ENCODE results near the gene RASA3.
"Not testable (repeated sequence)": the region's sequence is repeated elsewhere in the genome, so short reads cannot be mapped to it uniquely, and the experiment has no call there.

The RASA3 gene

GRCh38 chr13:113996081-113996911 is 136.1 kb downstream of the RASA3 start:
- no peaks in the 10 kb centered on the region for H3K9me3 ChIP-seq (ENCODE audit: control insufficient read depth in 2 of 2, low read length in 2 of 2)
- no peak overlapping the region for H3K9ac ChIP-seq (ENCODE audit: low read length in 2 of 2)
- H3K27ac ChIP-seq (ENCODE audit: low read length), result no peak overlapping the region
- H3K4me1 ChIP-seq (ENCODE audit: control insufficient read depth, insufficient read depth, low read length), result peaks cover 7% of the 10 kb centered on the region
- H3K27me3 ChIP-seq (ENCODE audit: control insufficient read depth in 1 of 2, insufficient read depth in 2 of 2, low read length in 2 of 2), result no peaks in the 10 kb centered on the region
- peaks cover 20 to 25% of the 10 kb centered on the region in 2 donors for H3K36me3 ChIP-seq (ENCODE audit: control insufficient read depth in 2 of 2, insufficient read depth in 2 of 2, low read length in 2 of 2)
- no peak overlapping the region for H3K4me3 ChIP-seq (ENCODE audit: low read length in 2 of 2)

DNA sequence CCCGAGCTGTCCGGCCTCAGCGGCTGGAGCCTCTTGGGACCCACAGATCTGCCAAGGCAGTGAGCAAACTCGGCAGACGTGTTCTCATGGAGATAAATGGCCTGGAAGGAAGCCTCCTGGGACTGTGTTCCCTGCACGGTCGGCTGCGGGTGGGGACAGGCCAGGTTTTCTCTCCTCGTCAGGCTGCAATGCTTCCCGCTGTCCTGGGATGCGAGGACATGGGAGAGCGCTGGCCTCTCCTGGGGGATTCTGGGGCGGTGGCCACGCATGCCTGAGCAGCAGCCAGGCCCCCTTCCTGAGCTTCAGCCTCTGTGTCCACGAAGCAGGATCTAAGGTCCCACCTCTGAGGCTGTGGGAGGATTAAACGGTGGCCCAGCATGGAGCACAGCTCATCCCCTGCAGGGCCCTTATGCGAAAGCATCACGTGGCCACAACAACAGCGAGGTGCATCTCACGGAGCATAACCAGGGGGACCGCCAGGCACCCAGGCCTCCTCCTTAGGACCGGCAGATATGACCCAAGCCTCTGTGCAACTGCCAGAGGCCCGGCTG is 137.3 kb downstream of the RASA3 start:
- Histone ChIP-seq H3K9me3 (ENCODE audit: control insufficient read depth in 2 of 2, low read length in 2 of 2) (no peaks in the 10 kb centered on the region), H3K27me3 (ENCODE audit: control insufficient read depth in 1 of 2, insufficient read depth in 2 of 2, low read length in 2 of 2) (no peaks in the 10 kb centered on the region), H3K4me3 (ENCODE audit: low read length in 2 of 2) (no peak overlapping the region), H3K9ac (ENCODE audit: low read length in 2 of 2) (no peak overlapping the region), H3K27ac (ENCODE audit: low read length) (no peak overlapping the region), H3K36me3 (ENCODE audit: control insufficient read depth in 2 of 2, insufficient read depth in 2 of 2, low read length in 2 of 2) (peaks cover 31 to 33% of the 10 kb centered on the region in 2 donors), H3K4me1 (ENCODE audit: control insufficient read depth, insufficient read depth, low read length) (peaks cover 7% of the 10 kb centered on the region)

DNA sequence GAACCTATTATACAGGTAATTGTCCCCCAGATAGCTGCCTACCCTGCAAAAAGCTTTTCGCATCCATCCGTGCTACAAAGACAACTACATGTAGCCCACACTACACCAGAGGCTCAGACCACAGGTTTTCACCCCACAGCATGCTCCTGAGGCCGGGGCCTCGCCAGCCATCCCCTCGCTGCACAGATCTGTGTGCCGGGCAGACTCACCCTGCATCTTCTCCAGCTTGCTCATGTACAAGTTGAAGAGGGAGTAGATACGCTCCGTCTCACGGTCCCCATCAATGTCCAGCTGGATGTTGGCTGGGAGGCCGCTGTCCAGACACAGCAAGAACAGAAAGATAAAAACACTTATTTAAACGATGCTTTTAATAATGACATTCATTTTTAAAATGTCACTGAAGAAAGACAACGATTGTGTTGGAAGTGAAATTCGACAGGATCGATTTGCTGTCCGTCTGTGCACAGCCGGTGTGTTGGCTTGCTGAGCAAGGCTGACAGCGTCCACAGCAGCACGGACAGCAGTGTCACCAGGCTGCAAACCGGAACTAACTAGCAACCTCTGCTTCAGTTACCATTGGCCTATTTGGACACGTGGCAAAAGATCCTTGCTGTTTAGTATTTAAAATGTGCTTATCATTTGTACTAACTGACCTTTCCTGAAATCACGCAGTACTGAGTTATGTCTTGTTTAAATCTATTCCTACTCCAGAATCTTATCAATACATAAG is 140.0 kb downstream of the RASA3 start:
- no peak overlapping the region for H3K4me3 ChIP-seq (ENCODE audit: low read length in 2 of 2)
- H3K9me3 ChIP-seq (ENCODE audit: control insufficient read depth in 2 of 2, low read length in 2 of 2), result no peaks in the 10 kb centered on the region
- no peaks in the 10 kb centered on the region for H3K27me3 ChIP-seq (ENCODE audit: control insufficient read depth in 1 of 2, insufficient read depth in 2 of 2, low read length in 2 of 2)
- no peak overlapping the region for H3K27ac ChIP-seq (ENCODE audit: low read length)
- H3K9ac ChIP-seq (ENCODE audit: low read length in 2 of 2), result no peak overlapping the region
- no peaks in the 10 kb centered on the region for H3K4me1 ChIP-seq (ENCODE audit: control insufficient read depth, insufficient read depth, low read length)
- H3K36me3 ChIP-seq (ENCODE audit: control insufficient read depth in 2 of 2, insufficient read depth in 2 of 2, low read length in 2 of 2), result peaks cover 33 to 36% of the 10 kb centered on the region in 2 donors

DNA sequence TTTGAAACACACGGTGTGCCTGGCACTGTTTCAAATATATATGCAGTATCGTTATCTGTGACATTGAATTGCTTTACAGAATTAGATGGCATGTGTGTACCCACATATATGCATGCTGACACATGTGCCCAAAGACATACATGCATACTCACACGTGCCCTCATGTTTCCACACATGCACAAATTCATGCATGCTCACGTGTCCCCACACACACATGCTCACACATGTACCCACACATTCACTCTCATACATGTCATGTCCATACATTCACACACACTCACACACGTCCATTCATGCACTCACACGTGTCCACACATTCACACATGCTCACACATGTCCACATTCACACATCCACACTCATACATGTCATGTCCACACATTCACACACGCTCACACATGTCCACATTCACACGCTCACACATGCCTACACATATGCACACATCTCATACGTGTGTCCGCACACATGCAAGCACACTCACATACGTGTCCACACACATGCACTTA is 140.7 kb downstream of the RASA3 start:
- H3K27me3 ChIP-seq (ENCODE audit: control insufficient read depth in 1 of 2, insufficient read depth in 2 of 2, low read length in 2 of 2), result no peaks in the 10 kb centered on the region
- no peaks in the 10 kb centered on the region for H3K9me3 ChIP-seq (ENCODE audit: control insufficient read depth in 2 of 2, low read length in 2 of 2)
- no peaks in the 10 kb centered on the region for H3K4me1 ChIP-seq (ENCODE audit: control insufficient read depth, insufficient read depth, low read length)
- H3K36me3 ChIP-seq (ENCODE audit: control insufficient read depth in 2 of 2, insufficient read depth in 2 of 2, low read length in 2 of 2), result peaks cover 33 to 36% of the 10 kb centered on the region in 2 donors
- no peak overlapping the region for H3K4me3 ChIP-seq (ENCODE audit: low read length in 2 of 2)
- no peak overlapping the region for H3K9ac ChIP-seq (ENCODE audit: low read length in 2 of 2)
- no peak overlapping the region for H3K27ac ChIP-seq (ENCODE audit: low read length)

DNA sequence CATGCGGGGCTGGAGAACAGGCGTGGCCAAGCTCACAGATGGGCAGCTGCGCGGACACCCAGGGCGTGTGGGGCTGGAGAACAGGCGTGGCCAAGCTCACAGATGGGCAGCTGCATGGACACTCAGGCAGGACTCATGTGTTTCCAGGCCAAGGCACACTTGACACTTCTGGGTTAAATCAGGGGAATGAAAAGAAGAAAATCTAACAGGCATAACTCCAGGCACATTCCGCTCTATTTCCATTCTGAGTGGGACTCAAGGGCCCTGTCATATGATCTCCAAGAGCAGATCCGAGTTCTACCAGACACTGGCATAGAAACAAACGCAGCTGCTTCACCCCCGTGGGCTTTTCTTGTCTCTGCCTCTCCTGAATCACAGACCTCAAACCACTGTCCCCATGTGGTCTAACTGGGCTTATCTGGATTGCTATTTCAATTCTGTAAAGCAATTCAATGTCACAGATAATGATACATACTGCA is 141.2 kb downstream of the RASA3 start:
- no peaks in the 10 kb centered on the region for H3K27me3 ChIP-seq (ENCODE audit: control insufficient read depth in 1 of 2, insufficient read depth in 2 of 2, low read length in 2 of 2)
- no peak overlapping the region for H3K27ac ChIP-seq (ENCODE audit: low read length)
- peaks cover 29 to 31% of the 10 kb centered on the region in 2 donors for H3K36me3 ChIP-seq (ENCODE audit: control insufficient read depth in 2 of 2, insufficient read depth in 2 of 2, low read length in 2 of 2)
- no peak overlapping the region for H3K4me3 ChIP-seq (ENCODE audit: low read length in 2 of 2)
- no peaks in the 10 kb centered on the region for H3K4me1 ChIP-seq (ENCODE audit: control insufficient read depth, insufficient read depth, low read length)
- H3K9ac ChIP-seq (ENCODE audit: low read length in 2 of 2), result no peak overlapping the region
- H3K9me3 ChIP-seq (ENCODE audit: control insufficient read depth in 2 of 2, low read length in 2 of 2), result no peaks in the 10 kb centered on the region

- Histone ChIP-seq H3K9me3 (ENCODE audit: control insufficient read depth in 2 of 2, low read length in 2 of 2) (no peaks in the 10 kb centered on the region), H3K36me3 (ENCODE audit: control insufficient read depth in 2 of 2, insufficient read depth in 2 of 2, low read length in 2 of 2) (peaks cover 29% of the 10 kb centered on the region in 2 donors), H3K4me3 (ENCODE audit: low read length in 2 of 2) (no peak overlapping the region), H3K9ac (ENCODE audit: low read length in 2 of 2) (no peak overlapping the region), H3K27me3 (ENCODE audit: control insufficient read depth in 1 of 2, insufficient read depth in 2 of 2, low read length in 2 of 2) (no peaks in the 10 kb centered on the region), H3K27ac (ENCODE audit: low read length) (no peak overlapping the region), H3K4me1 (ENCODE audit: control insufficient read depth, insufficient read depth, low read length) (no peaks in the 10 kb centered on the region)
These were observed 142.0 kb downstream of the RASA3 start for GRCh38 chr13:113990321-113990837.

- H3K9ac ChIP-seq (ENCODE audit: low read length in 2 of 2), result no peak overlapping the region
These were observed 142.7 kb downstream of the RASA3 start for GRCh38 chr13:113989585-113990300.

GRCh38 chr13:113988859-113989258 is 143.6 kb downstream of the RASA3 start:
- not testable (repeated sequence) for H3K27ac ChIP-seq (ENCODE audit: low read length); H3K9ac ChIP-seq (ENCODE audit: low read length in 2 of 2); H3K27me3 ChIP-seq (ENCODE audit: control insufficient read depth in 1 of 2, insufficient read depth in 2 of 2, low read length in 2 of 2); H3K9me3 ChIP-seq (ENCODE audit: control insufficient read depth in 2 of 2, low read length in 2 of 2); H3K4me1 ChIP-seq (ENCODE audit: control insufficient read depth, insufficient read depth, low read length); H3K4me3 ChIP-seq (ENCODE audit: low read length in 2 of 2)
- peaks cover 27 to 29% of the 10 kb centered on the region in 2 donors for H3K36me3 ChIP-seq (ENCODE audit: control insufficient read depth in 2 of 2, insufficient read depth in 2 of 2, low read length in 2 of 2)

More at GRCh38 chr13:113989585-113990300, 142.7 kb downstream of the RASA3 start:
- H3K27me3 ChIP-seq (ENCODE audit: control insufficient read depth in 1 of 2, insufficient read depth in 2 of 2, low read length in 2 of 2), result no peaks in the 10 kb centered on the region
- no peaks in the 10 kb centered on the region for H3K4me1 ChIP-seq (ENCODE audit: control insufficient read depth, insufficient read depth, low read length)
- H3K9me3 ChIP-seq (ENCODE audit: control insufficient read depth in 2 of 2, low read length in 2 of 2), result no peaks in the 10 kb centered on the region
- H3K36me3 ChIP-seq (ENCODE audit: control insufficient read depth in 2 of 2, insufficient read depth in 2 of 2, low read length in 2 of 2), result peaks cover 27 to 29% of the 10 kb centered on the region in 2 donors
- H3K4me3 ChIP-seq (ENCODE audit: low read length in 2 of 2), result no peak overlapping the region
- no peak overlapping the region for H3K27ac ChIP-seq (ENCODE audit: low read length)

DNA sequence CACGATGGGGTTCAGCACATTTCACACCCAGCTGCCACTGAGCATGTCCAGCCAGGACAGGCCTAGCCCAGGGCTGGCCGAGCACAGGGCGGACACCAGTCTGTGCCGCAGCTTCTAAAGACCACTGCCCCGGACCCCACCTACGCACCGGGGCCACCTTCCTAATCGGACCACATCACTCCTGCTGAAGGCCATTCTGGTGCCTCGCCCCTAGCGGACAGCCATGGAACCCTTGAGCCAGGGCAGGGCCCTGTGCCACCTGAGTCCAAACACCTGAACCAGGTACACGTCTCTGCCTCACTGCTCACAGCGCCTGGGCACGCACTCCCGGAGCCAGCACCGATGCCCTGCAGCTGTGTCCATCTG is 150.1 kb downstream of the RASA3 start:
- no peak overlapping the region for H3K9ac ChIP-seq (ENCODE audit: low read length in 2 of 2)
- H3K4me1 ChIP-seq (ENCODE audit: control insufficient read depth, insufficient read depth, low read length), result peaks cover 2% of the 10 kb centered on the region
- no peak overlapping the region for H3K27ac ChIP-seq (ENCODE audit: low read length)
- no peaks in the 10 kb centered on the region for H3K27me3 ChIP-seq (ENCODE audit: control insufficient read depth in 1 of 2, insufficient read depth in 2 of 2, low read length in 2 of 2)
- peaks cover 26 to 35% of the 10 kb centered on the region in 2 donors for H3K36me3 ChIP-seq (ENCODE audit: control insufficient read depth in 2 of 2, insufficient read depth in 2 of 2, low read length in 2 of 2)
- no peaks in the 10 kb centered on the region for H3K9me3 ChIP-seq (ENCODE audit: control insufficient read depth in 2 of 2, low read length in 2 of 2)
- H3K4me3 ChIP-seq (ENCODE audit: low read length in 2 of 2), result no peak overlapping the region

Data from stomach smooth muscle (tissue), 2 donors.